MV-4-11 (cell line): ENCODE data around the gene INPP4B.
"Not testable (repeated sequence)": the region's sequence is repeated elsewhere in the genome, so short reads cannot be mapped to it uniquely, and the experiment has no call there.

Experiments
- DNase-seq: peaks from one replicate; lab custom pipeline; 2025; lab: John Stamatoyannopoulos, UW

The INPP4B gene

DNA sequence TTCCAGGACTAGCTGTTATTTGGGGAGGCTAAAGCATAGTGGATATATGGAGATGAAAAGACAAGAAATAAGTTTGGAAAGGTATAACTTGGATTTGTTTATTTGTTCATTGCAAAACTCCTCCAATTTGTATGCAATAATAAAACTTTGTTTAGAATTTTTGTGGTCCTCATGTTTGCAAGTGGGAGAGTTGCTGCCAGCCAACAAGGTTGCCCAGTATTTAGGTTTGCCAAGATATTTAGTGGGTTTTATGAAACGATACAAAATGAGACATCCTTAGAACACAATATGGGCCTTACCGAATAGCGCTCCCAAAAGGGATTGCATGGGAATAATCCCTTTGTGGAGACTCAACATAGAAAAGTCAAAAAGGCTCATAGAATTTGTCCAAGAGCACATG, 162.1 kb downstream of the INPP4B start:
- DNase-seq: no peak

DNA sequence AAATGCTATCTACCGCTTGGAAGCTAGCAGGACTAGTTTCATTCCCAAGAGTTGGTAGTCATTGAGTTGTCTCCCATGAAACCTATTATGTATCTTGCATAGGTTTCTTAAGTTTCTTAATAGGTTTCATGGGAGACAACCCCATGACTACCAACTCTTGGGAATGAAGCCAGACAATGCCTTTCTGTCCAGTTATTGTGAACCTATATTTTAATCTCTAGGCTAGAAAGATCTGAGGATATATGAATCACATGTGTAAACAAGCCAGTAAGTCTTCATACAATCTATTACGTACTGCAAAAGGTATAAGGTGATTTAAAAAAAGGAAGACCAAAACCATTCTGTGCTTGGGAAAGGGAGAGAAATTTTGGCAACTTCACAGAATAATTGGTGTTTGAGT, 162.6 kb downstream of the INPP4B start:
- DNase-seq: no peak

DNA sequence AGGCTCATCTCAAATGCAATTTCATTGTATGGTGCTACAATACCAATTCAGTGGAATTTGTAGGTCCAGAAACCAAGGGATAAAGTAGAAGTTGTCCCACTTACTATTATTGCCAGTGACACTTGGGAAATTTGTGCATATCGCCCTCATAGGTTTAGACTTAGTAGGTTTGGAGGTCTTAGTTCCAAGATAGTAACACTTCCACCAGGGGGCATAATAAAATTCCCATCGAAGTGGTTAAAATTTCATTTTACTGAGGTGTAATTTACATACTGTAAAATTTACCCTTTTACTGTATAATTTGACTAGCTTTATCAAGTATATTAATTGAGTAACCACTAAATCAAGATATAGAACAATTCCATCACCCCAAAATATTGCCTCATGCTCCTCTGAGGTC, 174.6 kb downstream of the INPP4B start:
- DNase-seq: no peak

DNA sequence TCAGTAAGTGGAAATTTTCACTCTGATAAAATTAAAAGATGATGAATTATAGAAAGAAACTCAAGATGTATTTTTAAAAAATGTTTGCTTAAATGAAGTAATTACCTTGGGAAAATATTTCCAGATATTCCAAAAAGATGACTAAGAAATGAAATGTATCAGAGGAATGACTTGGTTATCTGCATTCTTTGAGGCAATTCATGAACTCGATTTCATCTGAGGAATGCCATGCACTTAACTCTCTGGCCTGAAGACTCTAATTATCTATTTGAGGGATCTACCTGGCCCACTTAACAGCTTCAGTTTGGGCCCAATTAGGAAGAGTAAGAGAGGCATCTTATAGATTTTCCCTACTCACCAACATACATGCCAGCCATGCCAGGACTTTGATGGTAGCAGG, 182.3 kb downstream of the INPP4B start:
- DNase-seq: no peak

DNA sequence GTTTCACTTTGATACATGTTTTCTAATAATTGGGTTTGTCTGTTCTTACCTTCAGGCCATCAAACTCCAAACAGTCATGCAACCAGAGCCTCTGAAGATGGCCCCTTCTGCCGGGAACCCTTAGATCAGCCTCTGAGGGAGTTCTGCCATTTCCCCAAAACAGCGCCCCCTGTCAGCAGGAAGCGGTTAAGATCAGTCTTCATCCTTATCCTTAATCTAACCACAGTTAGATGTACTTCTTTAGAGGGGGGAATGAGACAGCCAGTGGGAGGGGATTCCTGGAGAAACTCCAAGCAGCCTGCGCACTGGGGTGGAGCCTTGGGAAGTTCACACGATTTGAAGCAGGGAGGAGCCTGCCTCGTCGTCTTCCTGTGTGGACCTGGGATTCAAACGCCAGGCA, 185.4 kb downstream of the INPP4B start:
- DNase-seq: no peak

DNA sequence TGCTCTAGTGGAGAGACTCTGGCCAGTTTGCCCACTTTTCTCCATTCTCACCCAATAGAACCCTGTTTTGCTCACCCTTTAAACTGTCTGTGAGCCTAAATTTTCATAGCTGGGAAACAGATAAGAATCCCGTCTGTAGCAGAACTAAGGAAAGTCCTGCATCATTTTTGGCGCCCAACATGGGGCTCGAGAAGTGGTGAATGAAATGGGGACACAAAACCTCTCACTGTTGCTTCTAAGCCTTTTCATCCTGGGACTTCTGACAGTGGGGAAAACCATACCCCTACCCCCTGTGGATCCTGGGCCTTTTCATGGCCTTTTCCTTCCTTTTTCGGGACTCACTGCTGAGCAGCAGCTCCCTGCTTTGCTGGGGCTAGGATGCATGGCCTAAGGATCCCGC, 189.9 kb downstream of the INPP4B start:
- no peak for DNase-seq

DNA sequence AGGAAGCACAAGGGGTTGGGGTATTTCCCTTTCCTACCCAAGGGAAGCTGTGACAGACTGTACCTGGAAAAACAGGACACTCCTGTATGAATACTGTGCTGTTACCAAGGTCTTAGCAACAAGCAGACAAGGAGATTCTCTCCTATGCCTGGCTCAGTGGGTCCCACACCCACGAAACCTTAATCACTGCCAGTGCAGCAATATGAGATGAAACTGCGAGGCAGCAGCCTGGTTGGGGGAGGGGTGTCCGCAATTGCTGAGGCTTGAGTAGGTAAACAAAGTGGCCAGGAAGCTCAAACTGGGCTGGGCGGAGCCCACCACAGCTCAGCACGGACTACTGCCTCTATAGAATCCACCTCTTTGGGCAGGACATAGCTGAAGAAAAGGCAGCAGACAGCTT, 197.7 kb downstream of the INPP4B start:
- DNase-seq: no peak

DNA sequence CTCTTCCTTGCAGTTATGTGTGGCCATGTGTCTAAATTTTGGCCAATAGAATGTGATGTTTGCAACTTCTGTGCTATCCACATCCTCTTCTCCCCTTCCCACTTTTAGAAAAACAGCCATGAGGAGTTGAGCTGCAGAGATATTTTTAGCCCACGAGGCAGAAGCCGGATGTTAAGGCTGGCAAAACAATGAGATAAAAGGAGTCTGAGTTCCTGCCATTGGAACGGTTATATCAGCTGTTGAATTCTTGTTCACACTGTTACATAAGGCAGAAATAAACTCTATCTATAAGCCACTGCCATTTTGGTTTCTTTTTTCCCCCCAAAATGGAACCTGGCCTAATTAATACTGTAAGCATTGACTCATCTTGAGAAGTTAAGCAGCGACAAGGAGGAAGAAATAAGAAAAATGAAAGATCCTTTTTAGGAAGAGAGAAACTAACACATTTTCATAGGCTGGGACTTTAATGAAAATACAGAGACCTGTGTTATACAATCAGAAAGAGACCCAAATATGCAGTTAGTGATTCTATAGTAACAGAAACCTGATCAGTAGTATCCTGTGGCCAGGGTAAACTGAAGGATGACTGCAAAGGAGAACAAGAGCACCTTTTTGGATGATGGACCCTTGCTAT, 200.5 kb downstream of the INPP4B start:
- DNase-seq: peak; percentile 59

DNA sequence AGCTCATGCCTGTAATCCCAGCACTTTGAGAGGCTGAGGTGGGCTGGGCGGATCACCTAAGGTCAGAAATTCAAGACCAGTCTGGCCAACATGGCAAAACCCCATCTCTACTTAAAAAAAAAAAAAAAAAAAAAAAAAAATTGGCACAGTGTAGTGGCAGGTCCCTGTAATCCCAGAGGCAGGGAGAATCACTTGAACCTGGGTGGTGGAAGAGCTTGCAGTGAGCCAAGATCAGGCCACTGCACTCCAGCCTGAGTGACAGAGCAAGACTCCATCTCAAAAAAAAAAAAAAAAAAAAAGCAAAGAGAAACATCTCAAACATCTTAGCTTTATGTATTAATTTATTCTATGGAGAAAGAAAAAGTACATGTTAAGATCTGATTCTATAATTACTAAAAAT, 201.5 kb downstream of the INPP4B start:
- not testable (repeated sequence) for DNase-seq

DNA sequence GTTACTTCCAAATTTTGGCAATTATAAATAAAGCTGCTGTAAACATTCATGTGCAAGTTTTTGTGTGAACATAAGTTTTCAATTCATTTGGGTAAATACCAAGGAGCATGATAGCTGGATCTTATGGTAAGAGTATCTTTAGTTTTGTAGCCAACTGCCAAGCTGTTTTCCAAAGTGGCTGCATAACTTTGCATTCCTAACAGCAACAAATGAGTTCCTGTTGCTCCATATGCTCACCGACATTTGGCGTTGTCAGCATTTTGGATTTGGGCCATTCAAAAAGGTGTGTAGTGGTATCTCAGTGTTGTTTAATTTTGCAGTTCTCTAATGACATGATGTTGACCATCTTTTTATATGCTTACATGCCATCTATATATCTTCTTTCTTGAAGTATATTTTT, 208.5 kb downstream of the INPP4B start:
- DNase-seq: no peak

DNA sequence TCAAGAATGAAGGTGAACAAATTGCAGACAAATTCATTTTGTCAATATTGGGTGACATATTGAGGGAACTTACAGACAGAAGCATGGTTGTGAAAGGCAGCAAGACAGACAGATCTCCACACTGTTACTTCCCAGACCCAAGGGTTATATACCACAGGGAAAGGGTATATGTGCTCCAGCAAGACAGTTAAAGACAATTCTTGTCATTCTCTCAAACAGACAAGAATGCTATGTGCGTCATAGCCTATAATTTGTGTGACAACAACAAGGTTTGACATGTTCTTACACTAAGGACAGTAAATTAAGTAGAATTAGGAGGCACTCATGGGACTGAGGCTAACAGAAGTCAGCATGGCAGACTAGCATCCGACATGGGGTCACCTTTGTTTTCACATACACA, 214.3 kb downstream of the INPP4B start:
- DNase-seq: no peak

DNA sequence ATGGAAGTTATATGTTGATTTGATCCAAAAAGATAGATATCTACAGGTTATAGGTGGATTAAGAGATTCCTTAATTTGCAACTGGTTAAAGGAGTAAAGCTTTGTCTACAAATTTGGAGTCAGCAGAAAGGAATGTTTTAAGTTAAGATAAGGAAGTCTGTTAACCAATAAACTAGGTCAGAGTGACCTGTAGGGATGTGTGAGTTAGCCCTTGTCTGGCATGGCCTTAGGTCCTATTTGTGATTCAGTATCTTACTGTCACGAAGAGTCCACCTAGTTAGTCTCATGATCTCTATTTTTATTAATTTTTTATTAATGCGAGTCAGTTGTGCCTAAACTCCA, 230.8 kb downstream of the INPP4B start:
- no peak for DNase-seq

DNA sequence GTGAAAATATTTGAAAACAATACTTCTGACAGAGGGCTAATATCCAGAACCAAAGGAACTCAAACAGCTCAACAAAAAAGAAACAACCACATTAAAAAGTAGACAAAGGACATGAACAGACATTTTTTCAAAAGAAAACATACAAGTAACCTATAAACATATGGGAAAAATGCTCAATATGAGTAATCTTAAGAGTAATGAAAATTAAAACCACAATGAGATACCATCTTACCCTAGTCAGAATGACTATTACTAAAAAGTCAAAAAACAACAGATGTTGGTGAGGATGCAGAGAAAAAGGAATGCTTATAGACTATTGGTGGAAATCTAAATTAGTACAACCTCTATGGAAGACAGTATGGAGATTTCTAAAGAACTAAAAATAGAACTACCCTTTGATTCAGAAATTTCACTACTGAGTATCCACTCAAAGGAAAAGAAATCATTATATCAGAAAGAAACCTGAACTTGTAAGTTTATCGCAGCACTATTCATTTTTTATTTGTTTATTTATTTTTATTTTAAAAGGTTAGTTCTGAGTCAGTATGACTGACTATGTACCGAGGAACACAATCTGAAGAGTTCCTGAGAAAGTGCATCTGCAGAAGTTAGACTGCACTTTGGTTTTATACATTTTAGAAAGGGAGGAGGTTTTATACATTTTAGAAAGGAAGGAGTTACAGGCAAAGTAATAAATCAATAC, 231.3 kb downstream of the INPP4B start:
- DNase-seq: no peak

DNA sequence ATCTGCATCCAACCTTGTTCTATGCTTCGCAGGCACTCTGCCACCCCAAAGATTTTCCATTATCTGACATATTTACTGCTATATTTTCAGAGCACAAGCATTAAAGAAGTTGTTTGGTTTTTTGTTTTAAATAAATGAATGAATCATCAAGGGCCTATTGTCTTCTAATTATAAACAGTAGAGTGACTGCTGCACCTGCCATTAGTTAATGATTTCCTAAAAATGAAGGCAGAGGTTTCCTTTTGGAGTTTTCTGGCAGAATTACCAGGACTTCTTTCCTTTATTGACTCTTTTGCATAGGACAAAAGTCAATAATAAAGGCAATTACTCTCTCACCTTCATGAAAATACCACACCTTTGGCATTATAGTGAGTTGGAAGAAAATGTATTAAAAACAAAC, 238.1 kb downstream of the INPP4B start:
- no peak for DNase-seq

DNA sequence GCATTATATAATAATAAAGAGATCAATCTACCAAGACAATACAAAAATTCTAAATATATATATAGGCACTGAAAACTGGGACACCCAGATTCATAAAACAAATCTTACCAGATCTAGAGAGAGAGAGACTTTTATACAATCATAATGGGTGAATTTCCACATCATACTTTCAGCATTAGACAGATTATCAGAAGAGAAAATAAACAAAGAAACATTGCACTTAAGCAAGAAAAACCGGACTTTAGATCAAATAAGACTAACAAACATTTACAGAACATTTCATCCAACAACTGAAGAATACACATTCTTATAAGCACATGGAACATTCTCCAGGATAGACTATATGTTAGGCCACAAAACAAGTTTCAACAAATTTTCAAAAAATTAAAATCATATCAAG, 245.1 kb downstream of the INPP4B start:
- no peak for DNase-seq

DNA sequence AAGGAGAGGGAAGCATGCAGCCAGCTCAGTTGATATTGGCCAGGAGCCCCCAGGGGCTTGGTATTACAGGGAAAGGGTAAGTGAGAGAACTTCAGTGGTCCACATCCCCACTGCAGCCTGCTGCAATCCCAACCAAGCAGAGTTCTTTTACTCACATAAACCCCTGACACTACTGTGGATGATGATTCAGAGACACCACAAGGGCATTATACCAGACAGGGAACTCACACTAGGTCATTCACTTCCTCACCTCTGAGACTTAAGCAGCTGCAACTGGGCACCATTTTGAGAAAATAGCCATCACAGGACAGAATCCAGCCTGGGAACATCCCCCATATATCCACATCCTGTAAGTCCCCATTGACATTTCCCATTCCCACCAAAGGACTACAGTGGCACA, 248.0 kb downstream of the INPP4B start:
- DNase-seq: no peak

DNA sequence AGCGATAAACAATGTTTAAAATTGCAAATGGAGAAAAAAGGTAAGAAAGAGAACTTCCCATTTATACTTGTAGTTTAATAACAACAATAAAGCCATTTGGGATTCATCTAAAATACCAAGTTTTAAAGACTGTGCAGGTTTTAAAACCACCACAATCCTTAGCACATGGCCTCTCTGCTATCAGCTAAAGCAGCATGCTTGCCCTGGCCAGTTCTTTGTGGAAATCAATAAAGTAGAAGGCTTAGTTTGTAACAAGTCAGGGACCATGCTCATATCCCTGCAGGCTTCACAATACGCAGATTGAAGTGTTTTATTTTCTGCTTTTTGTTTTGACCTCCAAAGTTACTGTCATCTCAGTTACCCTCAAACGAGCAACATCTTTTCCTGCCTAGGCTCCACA, 249.5 kb downstream of the INPP4B start:
- DNase-seq: no peak

DNA sequence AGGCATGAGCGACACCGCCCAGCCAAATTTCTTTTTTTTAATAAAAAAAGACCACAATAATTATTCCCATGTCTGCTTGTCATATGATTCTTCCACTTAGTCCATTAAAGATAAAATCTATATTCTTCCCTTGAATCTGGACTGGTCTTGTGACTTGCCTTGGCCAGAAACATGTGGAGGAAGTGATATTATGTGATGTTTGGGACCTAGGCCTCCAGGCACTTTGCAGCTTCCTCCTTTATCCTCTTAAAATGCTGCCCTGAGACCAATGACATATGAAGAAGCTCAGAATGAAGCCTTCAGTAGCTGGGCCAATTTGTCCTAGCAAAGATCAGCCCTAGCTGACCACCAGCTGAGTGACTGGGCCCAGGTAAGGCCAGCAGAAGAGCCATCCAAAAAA, 250.0 kb downstream of the INPP4B start:
- no peak for DNase-seq

DNA sequence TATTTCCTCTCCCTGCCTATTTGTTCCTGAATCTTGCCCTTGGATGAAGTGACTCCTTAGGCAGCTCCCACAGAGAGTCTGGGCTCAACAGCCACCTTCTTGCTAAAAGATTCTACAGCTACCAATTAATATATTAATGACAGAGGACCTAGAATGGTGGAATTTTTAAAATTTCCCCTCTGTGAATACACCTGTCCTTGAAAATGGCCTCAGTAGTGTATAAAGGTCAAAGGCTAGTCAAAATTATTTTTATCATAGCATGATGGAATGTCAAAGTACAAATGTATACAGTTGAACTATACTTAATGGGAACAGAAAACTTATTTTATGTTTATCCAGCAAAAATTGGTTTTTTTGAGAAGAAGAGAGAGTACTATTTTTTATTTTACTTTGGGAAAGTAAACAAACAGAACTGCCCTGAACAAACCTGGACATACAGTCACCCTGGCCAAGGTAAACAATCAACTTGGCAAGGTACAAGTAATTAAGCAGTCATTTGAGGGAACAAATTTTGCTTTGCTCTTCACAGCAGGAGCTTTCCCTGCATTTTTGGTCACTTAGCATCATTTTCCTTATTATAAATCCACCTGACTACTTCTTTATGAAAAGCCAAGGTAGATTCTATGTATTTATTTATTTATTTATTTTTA, 250.8 kb downstream of the INPP4B start:
- no peak for DNase-seq

DNA sequence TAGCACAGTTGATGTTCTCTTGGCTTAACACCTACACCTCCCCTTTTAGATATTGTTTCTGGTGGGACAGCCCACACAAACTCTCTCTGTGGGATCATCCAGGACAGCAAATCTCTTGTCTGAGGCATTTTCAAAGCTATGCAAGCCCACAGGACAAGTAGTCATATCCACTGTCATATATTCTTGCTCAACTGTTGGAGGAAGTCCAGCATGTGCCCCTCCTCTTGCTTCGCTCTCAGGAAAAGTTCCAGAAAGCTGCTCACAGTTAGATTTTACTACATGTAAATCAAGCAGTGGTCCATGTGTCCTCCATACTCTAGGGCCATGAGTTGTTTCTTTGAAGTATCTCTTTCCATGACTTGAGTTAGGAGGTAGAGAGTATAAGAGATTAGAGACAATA, 260.7 kb downstream of the INPP4B start:
- no peak for DNase-seq

DNA sequence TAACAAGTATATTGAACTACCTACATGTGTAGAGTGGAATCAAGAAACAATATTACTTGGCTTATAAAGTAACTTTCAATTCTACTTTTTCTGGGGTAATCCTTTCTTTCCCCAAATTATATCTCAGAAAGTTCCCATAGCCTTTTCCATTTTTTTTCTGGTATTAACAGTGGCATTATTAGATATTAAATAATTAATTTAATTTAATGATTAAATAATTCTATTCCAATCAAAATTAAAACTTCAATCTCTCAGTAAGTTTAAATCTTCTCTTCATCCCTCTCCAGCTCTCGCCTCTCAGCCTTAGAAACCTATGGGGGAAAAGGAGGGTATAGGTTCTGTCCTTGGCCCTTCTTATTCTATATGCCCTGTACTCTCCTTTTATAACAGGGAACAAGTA, 262.4 kb downstream of the INPP4B start:
- DNase-seq: no peak

DNA sequence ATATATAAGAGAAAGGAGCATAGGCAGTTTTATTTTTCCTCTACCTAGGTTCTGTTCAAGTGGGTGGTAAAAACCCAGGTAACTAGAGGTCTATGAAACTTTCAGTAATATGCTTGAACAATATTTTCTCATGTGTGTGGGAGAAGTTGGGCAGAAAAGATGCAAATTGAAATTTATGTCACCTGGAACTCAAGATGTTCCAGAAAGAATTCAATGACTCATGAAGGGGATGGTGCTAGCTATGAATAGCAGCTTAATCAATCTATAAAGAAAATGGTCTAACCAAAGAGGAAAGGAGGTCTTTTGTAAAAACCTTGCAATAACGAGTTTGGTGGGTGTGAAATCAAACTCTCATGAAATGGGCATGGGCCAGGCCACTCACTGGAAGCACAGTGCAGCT, 263.8 kb downstream of the INPP4B start:
- DNase-seq: no peak

DNA sequence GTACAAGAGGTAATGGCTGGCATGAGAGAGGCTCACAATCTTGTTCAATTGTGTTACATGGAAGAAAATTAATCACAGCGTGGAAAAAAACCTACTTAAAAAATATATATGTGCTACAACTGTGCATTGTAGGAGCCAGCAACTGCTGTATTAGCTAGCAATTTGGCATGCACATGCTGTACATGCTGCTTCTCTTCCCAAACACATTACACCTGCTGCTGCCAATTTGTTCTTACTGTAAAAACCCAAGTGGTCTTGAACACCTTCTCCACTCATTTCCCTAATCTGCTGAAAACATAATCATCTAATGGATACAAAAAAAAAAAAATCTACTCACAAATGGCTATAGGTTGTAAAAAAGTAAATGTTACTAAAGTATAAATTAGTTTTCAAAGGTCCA, 264.2 kb downstream of the INPP4B start:
- DNase-seq: no peak

DNA sequence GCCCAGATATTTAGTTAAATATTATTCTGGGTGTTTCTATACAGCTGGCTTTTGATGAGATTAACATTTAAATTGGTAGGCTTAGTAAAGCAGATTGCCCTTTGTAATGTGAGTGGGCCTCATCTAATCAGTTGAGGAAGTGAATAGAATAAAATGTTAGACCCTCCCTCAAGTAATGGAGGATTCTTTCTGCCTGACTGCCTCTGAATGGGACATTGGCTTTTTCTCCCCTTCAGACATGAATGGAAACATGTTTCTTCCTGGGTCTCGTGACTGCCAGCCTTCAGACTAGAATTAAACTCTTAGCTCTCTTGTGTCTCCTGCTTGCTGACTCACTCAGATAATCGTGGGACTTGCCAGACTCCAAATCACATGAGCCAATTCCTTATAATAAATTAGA, 266.7 kb downstream of the INPP4B start:
- DNase-seq: no peak
